NCI-H2029 treated with DMSO at 0.1 percent for 48 hours (cell line): ENCODE results near the gene ZNF148.

Source experiments
- DNase-seq: peaks from one replicate; lab custom pipeline; 2025; lab: John Stamatoyannopoulos, UW

ZNF148 gene

GRCh38 chr3:125280668-125281361, 94.3 kb downstream of the ZNF148 start:
- peak; percentile 57 for DNase-seq

DNA sequence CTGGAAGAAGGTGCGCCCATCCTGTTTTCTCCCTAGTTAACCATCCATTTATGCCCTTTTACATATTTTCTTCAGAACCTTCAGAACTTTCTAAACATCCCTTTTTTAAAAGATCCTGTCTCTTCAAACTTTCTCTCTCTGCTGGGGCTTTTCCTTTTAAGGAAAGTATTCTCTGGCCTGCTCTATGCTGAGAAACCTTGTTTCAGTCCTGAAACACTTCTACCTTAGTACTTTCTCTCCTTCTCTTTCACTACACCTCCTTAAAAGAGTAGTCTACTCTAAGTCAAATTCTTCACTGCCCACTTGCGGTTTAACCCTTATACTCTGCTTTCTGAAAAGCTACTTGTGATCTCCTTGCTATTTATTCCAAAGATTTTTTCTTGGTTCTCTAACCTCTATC, 97.0 kb downstream of the ZNF148 start:
- DNase-seq: no peak

GRCh38 chr3:125271127-125271526, 104.0 kb downstream of the ZNF148 start:
- DNase-seq: no peak

GRCh38 chr3:125267460-125267859, 107.7 kb downstream of the ZNF148 start:
- no peak for DNase-seq

DNA sequence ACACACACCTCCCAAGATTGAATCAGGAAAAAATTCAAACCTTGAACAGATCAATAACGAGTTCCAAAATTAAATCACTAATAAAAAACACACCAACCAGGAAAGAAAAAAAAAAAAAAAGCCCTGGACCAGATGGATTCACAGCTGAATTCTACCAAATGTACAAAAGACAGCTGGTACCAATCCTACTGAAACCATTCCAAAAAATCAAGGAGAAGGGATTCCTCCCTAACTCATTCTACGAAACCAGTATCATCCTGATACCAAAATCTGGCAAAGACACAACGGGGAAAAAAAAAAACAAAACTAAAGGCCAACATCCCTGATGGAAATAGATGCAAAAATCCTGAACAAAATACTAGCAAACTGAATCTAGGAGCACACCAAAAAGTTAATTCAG, 108.2 kb downstream of the ZNF148 start:
- no peak for DNase-seq

DNA sequence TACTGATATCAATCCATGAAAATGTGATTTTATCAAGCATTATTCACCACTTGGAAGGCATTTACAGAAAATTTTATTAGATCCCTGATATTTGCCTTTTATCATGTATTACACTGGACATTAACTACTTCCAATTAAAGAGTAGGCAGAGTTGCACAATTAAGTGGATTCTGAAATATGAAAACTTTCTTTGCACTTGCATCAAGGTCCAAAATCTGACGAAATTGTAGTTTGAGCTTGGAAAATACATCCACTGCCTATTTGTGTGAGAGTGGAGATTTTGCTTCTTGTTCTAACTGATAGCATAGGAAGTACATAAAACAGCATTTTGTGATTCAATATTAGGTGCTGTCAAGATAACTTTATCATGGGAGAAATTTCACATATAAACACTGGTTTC, 113.0 kb downstream of the ZNF148 start:
- DNase-seq: no peak

GRCh38 chr3:125261031-125261430, 114.1 kb downstream of the ZNF148 start:
- peak; percentile 73 for DNase-seq

DNA sequence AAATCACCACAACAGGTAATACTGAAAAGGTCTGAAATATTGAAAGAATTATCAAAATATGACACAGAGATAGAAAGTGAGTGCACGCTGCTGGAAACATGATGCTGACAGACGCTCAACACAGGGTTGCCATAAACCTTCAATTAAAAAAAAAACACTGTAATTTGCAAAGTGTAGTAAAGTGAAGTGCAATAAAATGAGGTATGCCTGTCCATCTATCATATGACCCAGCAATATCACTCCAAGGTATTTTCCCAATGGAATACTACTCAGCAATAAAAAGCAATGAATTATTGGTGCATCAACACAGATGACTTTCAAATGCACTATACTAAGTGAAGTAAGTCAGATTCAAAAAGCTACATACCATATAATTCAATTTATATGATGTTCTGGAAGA, 115.0 kb downstream of the ZNF148 start:
- DNase-seq: no peak

DNA sequence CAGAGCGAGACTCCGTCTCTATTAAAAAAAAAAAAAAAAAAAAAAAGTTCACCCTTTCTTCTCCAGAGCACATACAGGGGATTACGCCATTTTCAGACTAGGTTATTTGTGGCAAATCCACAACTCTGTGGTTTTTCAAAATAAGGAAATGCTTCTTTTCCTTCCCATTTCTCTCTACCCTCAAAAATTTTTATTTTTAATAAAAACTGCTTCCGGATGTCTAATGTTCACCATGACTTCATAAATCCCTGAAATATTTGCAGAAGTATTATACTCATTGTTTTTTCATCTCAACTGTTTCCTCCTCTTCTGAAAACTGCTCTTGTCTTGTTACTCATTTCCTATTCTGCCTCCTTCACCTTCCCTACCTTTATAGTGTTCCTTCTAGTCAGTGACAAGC, 117.6 kb downstream of the ZNF148 start:
- DNase-seq: no peak

DNA sequence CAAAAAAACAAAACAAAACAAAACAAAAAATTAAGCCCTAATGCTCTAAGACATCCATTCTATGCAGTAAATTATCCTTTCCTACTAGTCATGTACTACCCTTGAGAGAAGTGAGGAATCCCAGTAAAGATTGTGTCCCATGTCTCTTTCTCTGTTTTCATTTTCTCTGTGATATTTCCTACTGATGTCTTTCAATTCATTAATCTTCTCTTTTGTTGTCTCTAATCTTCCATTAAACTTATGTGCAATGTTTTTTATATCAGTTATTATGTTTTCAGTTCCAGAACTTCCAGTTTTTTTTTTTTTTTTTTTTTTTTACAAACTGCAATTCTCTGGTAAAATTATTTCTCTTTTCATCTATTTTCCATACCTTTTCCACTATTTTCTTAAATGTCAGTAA, 118.5 kb downstream of the ZNF148 start:
- no peak for DNase-seq

GRCh38 chr3:125250973-125251372, 124.2 kb downstream of the ZNF148 start:
- no peak for DNase-seq

- no peak for DNase-seq
Observed at GRCh38 chr3:125246237-125246636, 128.9 kb downstream of the ZNF148 start.

GRCh38 chr3:125245521-125245920, 129.6 kb downstream of the ZNF148 start:
- no peak for DNase-seq

GRCh38 chr3:125240496-125240895, 134.6 kb downstream of the ZNF148 start:
- no peak for DNase-seq

GRCh38 chr3:125239266-125239665, 135.9 kb downstream of the ZNF148 start:
- DNase-seq: no peak

- DNase-seq: no peak
Observed at GRCh38 chr3:125238759-125239158, 136.4 kb downstream of the ZNF148 start.

DNA sequence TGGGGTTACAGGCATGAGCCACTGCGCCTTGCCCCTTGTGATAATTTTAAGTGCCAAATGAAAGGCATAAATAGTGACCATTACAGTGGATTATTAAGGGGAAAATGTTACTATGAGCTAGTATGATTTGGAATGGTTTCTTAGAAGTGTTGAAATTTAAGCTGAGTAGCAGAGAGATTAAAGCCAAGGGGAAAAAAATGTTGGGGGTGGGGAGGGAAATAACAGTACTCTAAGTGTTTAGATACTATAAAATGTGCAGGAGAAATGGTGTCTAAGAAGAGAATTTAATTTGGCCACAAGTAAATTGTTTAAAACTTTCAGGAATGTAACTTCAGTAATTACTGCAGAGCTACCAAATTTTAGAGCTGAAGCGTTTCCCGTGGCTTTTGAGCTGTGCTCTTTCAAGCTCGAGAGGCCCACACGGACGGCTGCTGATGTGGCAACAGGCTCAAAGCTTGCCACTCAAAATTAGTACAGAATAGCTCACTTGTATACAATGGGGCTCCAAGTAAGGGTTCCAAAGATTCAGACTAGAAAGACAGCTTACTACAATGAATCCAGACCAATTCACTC, 138.7 kb downstream of the ZNF148 start:
- no peak for DNase-seq

DNA sequence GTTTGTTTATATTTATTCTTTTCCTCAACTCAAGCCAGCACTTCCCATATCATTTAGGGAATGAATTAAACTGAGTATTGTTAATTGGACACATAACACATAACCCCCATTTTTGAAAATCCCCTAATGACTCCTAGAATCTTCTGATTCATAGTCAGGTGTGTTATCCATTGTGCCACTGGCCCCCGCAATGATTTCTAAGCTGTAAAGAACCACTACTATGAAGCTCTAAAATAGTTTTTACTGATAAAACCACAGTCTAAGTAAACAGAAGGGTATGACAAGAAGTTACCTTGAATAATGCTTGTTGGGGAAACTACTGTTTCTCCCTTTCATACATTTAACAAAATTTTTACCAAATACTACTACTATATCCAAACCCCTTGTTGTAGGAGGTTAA, 140.3 kb downstream of the ZNF148 start:
- no peak for DNase-seq

- DNase-seq: no peak
Observed at GRCh38 chr3:125232401-125232800, 142.7 kb downstream of the ZNF148 start.

DNA sequence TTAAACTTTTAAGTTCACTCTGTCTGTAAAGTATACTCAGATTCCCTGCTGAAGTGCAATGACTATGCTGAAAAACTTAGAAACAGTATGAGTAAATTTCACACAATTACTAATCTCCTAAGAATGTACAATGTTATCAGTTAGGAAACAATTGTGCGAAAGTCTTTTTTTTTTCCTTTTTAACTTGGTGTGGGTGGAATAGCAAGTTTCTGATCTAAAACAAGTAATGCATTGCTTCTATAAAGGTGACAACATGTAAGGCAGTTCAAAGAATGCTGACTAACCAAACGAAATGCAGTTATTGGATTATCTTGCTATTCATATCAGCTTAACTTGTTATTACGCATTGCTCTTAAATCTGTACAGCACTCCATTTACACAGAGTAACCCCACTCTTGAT, 143.2 kb downstream of the ZNF148 start:
- no peak for DNase-seq

DNA sequence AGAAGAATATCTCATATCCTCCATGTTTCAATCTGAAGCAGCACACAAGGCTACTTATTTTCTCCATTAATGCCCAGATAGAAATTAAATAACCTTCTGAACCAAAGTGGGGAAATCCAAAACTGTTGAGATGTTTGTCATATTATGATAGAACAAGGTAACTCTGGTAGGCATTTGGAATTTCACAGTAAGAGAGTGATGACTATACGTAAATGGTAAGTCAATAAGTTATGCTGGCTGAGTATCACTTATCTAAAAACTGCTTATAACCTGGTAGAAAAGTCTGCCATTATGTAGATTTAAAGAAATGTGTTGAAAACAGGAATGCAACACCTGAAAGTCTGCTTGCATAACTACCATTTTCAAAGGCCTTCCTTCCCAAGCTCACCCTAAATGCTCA, 145.4 kb downstream of the ZNF148 start:
- no peak for DNase-seq

GRCh38 chr3:125229168-125229567, 146.0 kb downstream of the ZNF148 start:
- DNase-seq: no peak

DNA sequence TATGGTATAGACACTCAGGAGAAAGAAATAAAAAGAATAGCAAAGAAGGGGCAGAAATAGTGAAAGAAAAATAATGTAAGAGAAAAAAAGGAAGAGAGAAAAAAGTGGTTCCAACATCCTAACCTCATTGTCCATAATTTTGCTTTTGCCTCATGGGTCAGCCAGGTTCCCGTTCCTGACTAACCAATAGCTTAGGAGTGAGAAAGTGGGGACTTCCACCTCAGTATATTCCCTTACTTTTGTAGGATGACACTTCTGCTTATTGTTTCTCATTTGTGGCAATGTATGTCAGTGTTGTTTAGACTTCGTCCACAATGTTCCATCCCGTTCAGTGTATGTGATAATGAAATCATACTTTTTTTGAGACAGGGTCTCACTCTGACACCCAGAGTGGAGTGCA, 153.3 kb downstream of the ZNF148 start:
- no peak for DNase-seq
